WERI-Rb-1 (cell line): ENCODE results near the gene CCL15.
A peak's percentile ranks its signal among the peaks of the same experiment; 100 is the strongest.
"Not testable (repeated sequence)": the region's sequence is repeated elsewhere in the genome, so short reads cannot be mapped to it uniquely, and the experiment has no call there.

ENCODE experiments used
- DNase-seq: peaks from one replicate; pipeline ENCODE4 v3.0.0-alpha.2; 2020
- H3K27ac ChIP-seq: fragments of 250-450 bp; sonication (Bioruptor Pico); 2 replicates; pipeline ENCODE4 v1.5.1; 2020; ENCODE audit warnings: mild to moderate bottlenecking, moderate library complexity
- H3K27me3 ChIP-seq: fragments of 250-450 bp; sonication (Bioruptor Pico); 2 replicates; pipeline ENCODE4 v1.5.1; 2021; ENCODE audit warnings: mild to moderate bottlenecking, low read depth, moderate library complexity; ENCODE audit not compliant: insufficient read depth, severe bottlenecking
- H3K36me3 ChIP-seq: fragments of 250-450 bp; sonication (Bioruptor Pico); 2 replicates; pipeline ENCODE4 v1.5.1; 2020; ENCODE audit warnings: mild to moderate bottlenecking, moderate library complexity
- H3K4me3 ChIP-seq: 2 replicates; pipeline ENCODE4 v1.5.1; 2011; ENCODE audit warnings: low read depth, mild to moderate bottlenecking, control low read depth, low read length
- H3K9me3 ChIP-seq: fragments of 250-450 bp; sonication (Bioruptor Pico); 2 replicates; pipeline ENCODE4 v1.5.1; 2021; ENCODE audit warnings: mild to moderate bottlenecking, moderate library complexity; ENCODE audit not compliant: severe bottlenecking
- TF ChIP-seq, protein P1 (sequence below): IDR thresholded peaks from 2 replicates; pipeline ENCODE4 v1.5.1; 2011; ENCODE audit warnings: low read depth, mild to moderate bottlenecking, control low read depth, inconsistent platforms, low read length

CCL15 gene

DNA sequence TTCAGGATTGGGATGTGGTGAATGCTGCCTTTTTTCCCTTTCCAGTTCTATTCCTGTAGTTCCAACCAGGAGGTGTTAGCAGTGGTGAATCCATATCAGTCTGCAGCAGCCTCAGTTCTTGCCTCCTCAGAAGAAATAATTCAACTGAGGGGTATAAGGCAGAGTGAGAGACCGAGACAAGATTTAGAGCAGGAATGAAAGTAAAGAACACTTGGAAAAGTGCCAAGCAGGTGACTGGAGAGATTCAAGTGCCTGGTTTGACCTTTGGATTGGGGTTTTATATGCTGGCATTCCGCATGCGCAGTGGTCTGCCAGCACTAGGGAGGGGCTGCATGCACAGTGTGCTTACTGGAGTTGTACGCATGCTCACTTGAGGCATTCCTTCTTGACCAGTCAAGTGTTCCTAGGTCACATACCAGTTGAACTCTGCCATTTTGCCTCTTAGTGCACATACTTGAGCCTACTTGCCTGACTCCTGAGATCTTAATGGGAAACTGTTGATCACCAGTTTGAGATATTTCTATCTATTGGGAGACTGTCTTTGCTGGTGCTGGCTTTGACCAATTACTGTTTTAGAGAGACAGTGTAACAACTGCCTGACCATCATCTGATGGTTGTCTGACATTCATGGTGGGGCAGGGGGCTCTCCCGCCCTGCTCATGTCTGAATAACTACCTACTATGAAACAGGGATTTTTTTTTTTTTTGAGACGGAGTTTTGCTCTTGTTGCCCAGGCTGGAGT lies 680 bp upstream of the CCL15 start:
- H3K9me3 ChIP-seq: no peaks in the 10 kb centered on the region
- peak; percentile 74 for DNase-seq
- TF ChIP-seq, protein P1, sequence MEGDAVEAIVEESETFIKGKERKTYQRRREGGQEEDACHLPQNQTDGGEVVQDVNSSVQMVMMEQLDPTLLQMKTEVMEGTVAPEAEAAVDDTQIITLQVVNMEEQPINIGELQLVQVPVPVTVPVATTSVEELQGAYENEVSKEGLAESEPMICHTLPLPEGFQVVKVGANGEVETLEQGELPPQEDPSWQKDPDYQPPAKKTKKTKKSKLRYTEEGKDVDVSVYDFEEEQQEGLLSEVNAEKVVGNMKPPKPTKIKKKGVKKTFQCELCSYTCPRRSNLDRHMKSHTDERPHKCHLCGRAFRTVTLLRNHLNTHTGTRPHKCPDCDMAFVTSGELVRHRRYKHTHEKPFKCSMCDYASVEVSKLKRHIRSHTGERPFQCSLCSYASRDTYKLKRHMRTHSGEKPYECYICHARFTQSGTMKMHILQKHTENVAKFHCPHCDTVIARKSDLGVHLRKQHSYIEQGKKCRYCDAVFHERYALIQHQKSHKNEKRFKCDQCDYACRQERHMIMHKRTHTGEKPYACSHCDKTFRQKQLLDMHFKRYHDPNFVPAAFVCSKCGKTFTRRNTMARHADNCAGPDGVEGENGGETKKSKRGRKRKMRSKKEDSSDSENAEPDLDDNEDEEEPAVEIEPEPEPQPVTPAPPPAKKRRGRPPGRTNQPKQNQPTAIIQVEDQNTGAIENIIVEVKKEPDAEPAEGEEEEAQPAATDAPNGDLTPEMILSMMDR: no peak
- H3K36me3 ChIP-seq: no peaks in the 10 kb centered on the region
- H3K27ac ChIP-seq: peak overlapping the region; percentile 31
- H3K27me3 ChIP-seq: no peaks in the 10 kb centered on the region
- peak overlapping the region; percentile 21 for H3K4me3 ChIP-seq

DNA sequence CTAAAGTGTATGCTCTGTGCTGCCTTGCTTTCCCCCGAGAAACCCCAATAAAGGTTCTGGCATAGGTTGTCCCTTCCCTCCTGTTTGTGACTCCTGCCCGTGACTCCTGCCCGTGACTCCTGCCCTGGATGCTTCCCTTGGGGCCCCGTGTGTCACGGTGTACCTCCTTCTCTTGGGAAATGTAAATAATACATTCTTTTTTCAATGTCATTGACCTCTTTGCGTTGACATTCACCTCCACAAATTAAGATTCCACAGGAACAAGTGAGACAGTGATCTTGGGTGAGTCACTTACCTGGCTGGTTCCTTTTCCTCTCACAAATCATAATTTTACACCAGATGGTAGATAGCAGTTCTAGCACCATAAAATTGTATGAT lies 632 bp downstream of the CCL15 start:
- no peaks in the 10 kb centered on the region for H3K36me3 ChIP-seq
- H3K27ac ChIP-seq: no peak overlapping the region

DNA sequence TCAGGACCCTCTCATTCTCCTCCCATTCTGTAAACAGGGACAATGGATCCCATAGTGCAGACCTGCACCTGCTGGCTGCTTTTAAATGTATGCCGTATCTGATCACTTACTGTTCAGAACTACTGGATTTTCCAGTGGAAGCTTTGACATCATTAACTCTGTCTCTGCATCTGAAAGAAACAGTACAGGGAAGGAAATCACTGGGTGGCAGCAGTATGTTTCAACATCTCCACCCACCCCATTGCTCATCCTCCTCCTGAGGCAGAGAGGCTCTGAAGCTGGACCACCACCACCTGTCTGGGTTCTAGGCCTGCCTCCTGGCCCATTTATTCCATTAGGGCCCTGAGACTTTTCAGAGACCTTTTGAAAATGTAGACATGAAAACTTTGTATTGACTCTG lies 2.6 kb downstream of the CCL15 start:
- TF ChIP-seq, protein P1: no peak
- H3K27me3 ChIP-seq: no peaks in the 10 kb centered on the region
- no peaks in the 10 kb centered on the region for H3K36me3 ChIP-seq
- no peak overlapping the region for H3K27ac ChIP-seq
- H3K4me3 ChIP-seq: no peak overlapping the region
- no peak for DNase-seq
- H3K9me3 ChIP-seq: no peaks in the 10 kb centered on the region

More for the DNA sequence above, 632 bp downstream of the CCL15 start:
- DNase-seq: no peak
- Histone ChIP-seq H3K9me3 (no peaks in the 10 kb centered on the region), H3K27me3 (no peaks in the 10 kb centered on the region), H3K4me3 (no peak overlapping the region)
- TF ChIP-seq, protein P1: no peak

DNA sequence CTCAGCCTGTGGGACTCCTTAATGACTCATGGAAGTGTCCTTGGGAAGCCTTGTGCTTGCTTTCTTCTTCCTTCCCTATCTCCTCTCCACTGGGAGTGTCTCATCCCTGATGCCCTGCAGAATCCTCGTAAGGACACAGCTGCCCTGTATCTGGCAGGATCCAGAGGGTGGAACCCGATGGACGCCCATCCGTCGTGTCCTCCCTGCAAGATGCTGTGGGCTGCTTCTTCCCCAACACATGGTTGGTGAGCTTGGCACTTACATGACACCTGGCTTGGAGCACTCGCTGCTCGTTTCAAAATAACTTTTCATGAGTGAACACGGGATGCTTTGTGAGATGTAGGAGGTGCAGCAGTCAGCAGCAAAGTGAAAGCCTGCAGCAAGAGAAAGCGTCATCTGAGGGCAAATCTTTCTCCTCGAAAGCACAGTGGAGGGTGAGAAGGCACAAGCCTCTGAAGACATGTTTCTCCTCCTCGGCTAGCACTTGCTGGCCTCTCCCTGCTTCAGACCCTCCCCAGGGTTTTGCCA lies 3.3 kb downstream of the CCL15 start:
- Histone ChIP-seq H3K27ac (no peak overlapping the region), H3K36me3 (no peaks in the 10 kb centered on the region), H3K27me3 (no peaks in the 10 kb centered on the region), H3K9me3 (no peaks in the 10 kb centered on the region), H3K4me3 (no peak overlapping the region)
- DNase-seq: no peak
- TF ChIP-seq, protein P1: no peak

DNA sequence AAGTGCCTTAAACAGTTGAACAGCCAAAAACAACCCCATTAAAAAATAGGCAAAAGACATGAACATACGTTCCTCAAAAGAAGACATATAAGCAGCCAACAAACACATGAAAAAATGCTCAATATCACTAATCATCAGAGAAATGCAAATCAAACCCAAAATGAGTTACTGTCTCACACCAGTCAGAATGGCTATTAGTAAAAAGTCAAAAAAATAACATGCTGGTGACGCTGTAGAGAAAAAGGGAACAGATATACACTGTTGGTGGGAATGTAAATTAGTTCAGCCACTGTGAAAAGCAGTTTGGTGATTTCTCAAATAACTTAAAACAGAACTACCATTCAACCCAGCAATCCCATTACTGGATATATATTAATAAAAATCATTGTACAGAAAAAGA lies 6.0 kb downstream of the CCL15 start:
- H3K9me3 ChIP-seq, H3K4me3 ChIP-seq, DNase-seq, H3K27ac ChIP-seq, H3K27me3 ChIP-seq, H3K36me3 ChIP-seq: not testable (repeated sequence)

DNA sequence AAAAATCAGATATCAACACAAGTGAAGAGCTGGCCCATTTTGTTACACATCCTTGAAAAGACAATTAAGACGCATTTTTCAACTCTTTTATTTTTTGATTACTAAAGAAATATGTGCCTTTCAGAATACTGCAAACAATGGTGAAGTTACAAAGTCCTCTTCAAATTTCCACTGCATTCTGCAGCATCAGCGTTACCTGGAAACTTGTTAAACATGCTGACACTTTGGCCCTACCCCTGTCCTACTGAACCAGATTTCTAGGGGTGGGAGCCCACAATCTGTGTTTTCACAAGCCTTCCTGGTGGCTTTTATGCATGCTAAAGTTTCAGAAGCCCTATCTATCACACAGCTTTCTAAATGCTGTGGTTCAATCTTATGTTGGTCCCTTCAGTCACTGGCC lies 10.3 kb downstream of the CCL15 start:
- TF ChIP-seq, protein P1: no peak
- no peak for DNase-seq
- H3K9me3 ChIP-seq: no peaks in the 10 kb centered on the region
- H3K27ac ChIP-seq: no peak overlapping the region
- no peaks in the 10 kb centered on the region for H3K27me3 ChIP-seq
- H3K4me3 ChIP-seq: no peak overlapping the region
- no peaks in the 10 kb centered on the region for H3K36me3 ChIP-seq
